Neural progenitor cell (in vitro differentiated cells): ENCODE measurements around the gene MYO10.

Experiments used
- CTCF ChIP-seq: fragments of 200-600 bp; sonication (generic); IDR thresholded peaks from 2 replicates; pipeline ENCODE4 v1.5.1; 2017; ENCODE audit warnings: antibody characterized with exemption, mild to moderate bottlenecking
- EZH2 ChIP-seq: fragments of 200-600 bp; sonication (generic); IDR thresholded peaks from 2 replicates; pipeline ENCODE4 v1.6.1; 2017; ENCODE audit warnings: antibody characterized with exemption, mild to moderate bottlenecking, moderate library complexity

- no peak for TF ChIP-seq CTCF
- TF ChIP-seq EZH2 = no peak
Observed at GRCh38 chr5:16759147-16759773, 176.8 kb downstream of the MYO10 start.
